ENCODE results near the gene HOOK2. TPM values are rescaled to one million over a fixed set of nuclear protein-coding genes. Genes with fewer than 3 reads are reported as not detected.

Gene HOOK2
- total and polyA plus RNA-seq, 9 of the 15 experiments (the other 6 are each of a cell fraction or from before 2014, with no cell fraction given) = 1.3 to 17.2 (median 9.9) TPM

- TF ChIP-seq CREB3 (tag; conservative IDR thresholded peaks at IDR 0.05; ENCODE audit: low read depth) (no peak; the same call in 1 of the 2 replicates), NFIC (IDR thresholded peaks at IDR 0.05) (peak; percentile 20; the same call in 1 of the 2 replicates), FOXP4 (CRISPR knock-in tag; IDR thresholded peaks at IDR 0.05; ENCODE audit: borderline replicate concordance) (no peak), ETV6 (IDR thresholded peaks at IDR 0.05; ENCODE audit: borderline replicate concordance in 1 of 2, low read depth in 2 of 2, low read length in 1 of 2) (no peak), ETV6 (CRISPR knock-in tag; IDR thresholded peaks at IDR 0.05; ENCODE audit: borderline replicate concordance) (no peak), MCM5 (IDR thresholded peaks at IDR 0.05; ENCODE audit: low read depth) (no peak), PHTF2 (CRISPR knock-in tag; IDR thresholded peaks at IDR 0.05) (no peak), ZMIZ1 (IDR thresholded peaks at IDR 0.05; ENCODE audit: low read depth in 2 of 2, low read length in 2 of 2) (no peak), E2F1 (CRISPR knock-in tag; IDR thresholded peaks at IDR 0.05) (no peak), ZNF707 (CRISPR knock-in tag; conservative IDR thresholded peaks at IDR 0.05) (no peak), ZC3H8 (IDR thresholded peaks at IDR 0.05) (no peak), ARID3B (CRISPR knock-in tag; IDR thresholded peaks at IDR 0.05; ENCODE audit: borderline replicate concordance) (no peak), ZNF232 (CRISPR knock-in tag; IDR thresholded peaks at IDR 0.05) (no peak), CTBP1 (IDR thresholded peaks at IDR 0.05; ENCODE audit: borderline replicate concordance) (0 out of 2 replicates have a peak, but pooled peaks have one; percentile 10), CBX3 (IDR thresholded peaks at IDR 0.05; ENCODE audit: borderline replicate concordance in 1 of 2, low read length in 2 of 2) (no peak), ZNF324 (CRISPR knock-in tag; IDR thresholded peaks at IDR 0.05) (no peak), ZNF175 (CRISPR knock-in tag; IDR thresholded peaks at IDR 0.05; ENCODE audit: low read depth) (0 out of 2 replicates have a peak, but pooled peaks have one; percentile 15)
Measured at GRCh38 chr19:12778017-12778904, 2.9 kb upstream of the HOOK2 start (continued).
